GM21576 (cell line): ENCODE data around the gene FER1L5.
A peak's percentile ranks its signal among the peaks of the same experiment; 100 is the strongest.
"Not testable (repeated sequence)": the region's sequence is repeated elsewhere in the genome, so short reads cannot be mapped to it uniquely, and the experiment has no call there.

Source experiments
- ATAC-seq: cut with Tn5 transposase; IDR thresholded peaks from one replicate; pipeline ENCODE4 v1.9.1; 2021; ENCODE audit warnings: mild to moderate bottlenecking, moderate library complexity; ENCODE audit not compliant: unreplicated experiment

Gene FER1L5

GRCh38 chr2:96633641-96634040 is 8.9 kb upstream of the FER1L5 start:
- no peak for ATAC-seq

GRCh38 chr2:96636551-96637171 is 5.9 kb upstream of the FER1L5 start:
- ATAC-seq = no peak

GRCh38 chr2:96637385-96638143 is 5.0 kb upstream of the FER1L5 start:
- peak; percentile 66 for ATAC-seq

- peak; percentile 65 for ATAC-seq
Observed at GRCh38 chr2:96638144-96639121, 4.1 kb upstream of the FER1L5 start, which contains the start of gene KANSL3. Gene KANSL3 (minus strand): TSS chr2:96638312. CDS start chr2:96637135, 1,177 bp downstream.

GRCh38 chr2:96647681-96648080 is 5.1 kb downstream of the FER1L5 start:
- ATAC-seq = no peak

- no peak for ATAC-seq
Observed at GRCh38 chr2:96648306-96648930, 5.9 kb downstream of the FER1L5 start.

- ATAC-seq = no peak
Observed at GRCh38 chr2:96649342-96649741, 6.8 kb downstream of the FER1L5 start.

- no peak for ATAC-seq
Observed at GRCh38 chr2:96651793-96652192, 9.2 kb downstream of the FER1L5 start.

- not testable (repeated sequence) for ATAC-seq
Observed at GRCh38 chr2:96654791-96655190, 12.2 kb downstream of the FER1L5 start.

- no peak for ATAC-seq
Observed at GRCh38 chr2:96655526-96655925, 13.0 kb downstream of the FER1L5 start.

- no peak for ATAC-seq
Observed at GRCh38 chr2:96656540-96656939, 14.0 kb downstream of the FER1L5 start.

- ATAC-seq = no peak
Observed at GRCh38 chr2:96661324-96661723, 18.8 kb downstream of the FER1L5 start.

- ATAC-seq = no peak
Observed at GRCh38 chr2:96662360-96662759, 19.8 kb downstream of the FER1L5 start.

- no peak for ATAC-seq
Observed at GRCh38 chr2:96663177-96663576, 20.6 kb downstream of the FER1L5 start.

- ATAC-seq = no peak
Observed at GRCh38 chr2:96663829-96664228, 21.3 kb downstream of the FER1L5 start.

- ATAC-seq = no peak
Observed at GRCh38 chr2:96664366-96664925, 21.9 kb downstream of the FER1L5 start.

GRCh38 chr2:96665083-96665569 is 22.6 kb downstream of the FER1L5 start:
- no peak for ATAC-seq

- not testable (repeated sequence) for ATAC-seq
Observed at GRCh38 chr2:96665717-96666116, 23.2 kb downstream of the FER1L5 start.

- ATAC-seq = no peak
Observed at GRCh38 chr2:96668771-96669170, 26.2 kb downstream of the FER1L5 start.

GRCh38 chr2:96669539-96670215 is 27.1 kb downstream of the FER1L5 start:
- no peak for ATAC-seq
